HG03135 (cell line): ENCODE data around the gene SEC23B.

Source experiments
- ATAC-seq: cut with Tn5 transposase; IDR thresholded peaks from one replicate; pipeline ENCODE4 v1.9.1; 2021; ENCODE audit warnings: mild to moderate bottlenecking, moderate library complexity; ENCODE audit not compliant: unreplicated experiment

Gene SEC23B

GRCh38 chr20:18580012-18580411, 72.3 kb downstream of the SEC23B start:
- ATAC-seq, result no peak

GRCh38 chr20:18585134-18585533, 77.4 kb downstream of the SEC23B start:
- no peak for ATAC-seq

GRCh38 chr20:18587665-18588573, 80.2 kb downstream of the SEC23B start, which contains the start of gene DTD1:
TSS of gene DTD1 (plus strand) at chr20:18588054. CDS start at chr20:18588073, 19 bp downstream.
- peak; percentile 88 for ATAC-seq

GRCh38 chr20:18588574-18588933, 80.8 kb downstream of the SEC23B start:
- ATAC-seq, result no peak

- no peak for ATAC-seq
Observed at GRCh38 chr20:18589941-18590674, 82.4 kb downstream of the SEC23B start.

- ATAC-seq, result no peak
Observed at GRCh38 chr20:18596270-18596669, 88.5 kb downstream of the SEC23B start.

- ATAC-seq, result no peak
Observed at GRCh38 chr20:18609741-18610140, 102.0 kb downstream of the SEC23B start.
